ENCODE measurements around the gene KRTAP2-3.
"Not testable (repeated sequence)": the region's sequence is repeated elsewhere in the genome, so short reads cannot be mapped to it uniquely, and the experiment has no call there.

KRTAP2-3 gene

DNA sequence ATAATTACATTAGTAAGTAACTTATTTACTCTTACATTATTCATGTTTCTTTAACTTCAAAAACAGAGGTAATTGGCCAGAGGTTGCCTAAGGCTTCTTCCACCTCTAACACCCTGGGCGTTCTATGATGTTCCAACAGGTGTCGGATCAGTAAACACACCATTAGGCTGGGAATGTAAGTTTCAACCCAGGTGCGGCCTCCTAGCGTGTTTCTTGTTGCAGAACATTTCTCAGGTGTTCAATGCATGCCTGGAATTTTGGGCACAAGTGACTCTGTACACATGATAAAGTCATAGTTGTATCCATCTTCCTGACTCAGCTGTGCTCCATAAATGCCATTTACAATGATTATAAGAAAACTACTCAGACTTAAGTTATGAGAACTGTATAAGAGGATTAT, 5.9 kb downstream of the KRTAP2-3 start:
- no peak for DNase-seq
- Histone ChIP-seq H3K4me1 (no peaks in the 10 kb centered on the region), H3K27me3 (no peaks in the 10 kb centered on the region), H3K9me3 (no peaks in the 10 kb centered on the region), H3K36me3 (no peaks in the 10 kb centered on the region), H3K4me3 (ENCODE audit: low read depth, low read length) (no peak overlapping the region)
- TF ChIP-seq CTCF (IDR thresholded peaks at IDR 0.05; ENCODE audit: low read depth, low read length), result no peak

DNA sequence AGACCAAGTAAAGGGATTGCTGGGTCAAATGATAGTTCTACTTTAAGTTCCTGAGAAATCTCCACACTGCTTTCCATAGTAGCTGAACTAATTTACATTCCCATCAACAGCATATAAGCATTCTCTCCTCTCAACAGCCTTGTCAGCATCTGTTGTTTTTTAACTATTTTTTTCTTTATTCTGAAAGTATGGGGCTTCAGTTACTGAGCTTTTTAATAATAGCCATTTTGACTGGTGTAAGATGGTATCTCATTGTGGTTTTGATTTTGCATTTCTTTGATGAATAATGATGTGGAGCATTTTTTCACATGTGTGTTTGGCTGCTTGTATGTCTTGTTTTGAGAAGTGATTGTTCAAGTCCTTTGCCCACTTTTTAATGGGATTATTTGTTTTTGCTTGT, 7.3 kb downstream of the KRTAP2-3 start:
- H3K9me3 ChIP-seq, result no peaks in the 10 kb centered on the region
- no peak for DNase-seq
- no peaks in the 10 kb centered on the region for H3K27me3 ChIP-seq
- H3K4me1 ChIP-seq, result no peaks in the 10 kb centered on the region
- H3K4me3 ChIP-seq (ENCODE audit: low read depth, low read length), result no peak overlapping the region
- TF ChIP-seq CTCF (IDR thresholded peaks at IDR 0.05; ENCODE audit: low read depth, low read length), result no peak
- H3K36me3 ChIP-seq, result no peaks in the 10 kb centered on the region

GRCh38 chr17:41049110-41049509, 10.8 kb downstream of the KRTAP2-3 start:
- Histone ChIP-seq H3K36me3 (no peaks in the 10 kb centered on the region), H3K4me3 (ENCODE audit: low read depth, low read length) (no peak overlapping the region), H3K9me3 (no peaks in the 10 kb centered on the region), H3K27me3 (no peaks in the 10 kb centered on the region), H3K4me1 (no peaks in the 10 kb centered on the region)
- TF ChIP-seq CTCF (IDR thresholded peaks at IDR 0.05; ENCODE audit: low read depth, low read length), result no peak
- no peak for DNase-seq

- H3K9me3 ChIP-seq, result no peaks in the 10 kb centered on the region
- no peak for DNase-seq
- no peak for TF ChIP-seq CTCF (IDR thresholded peaks at IDR 0.05; ENCODE audit: low read depth, low read length)
- no peaks in the 10 kb centered on the region for H3K4me1 ChIP-seq
- no peak overlapping the region for H3K4me3 ChIP-seq (ENCODE audit: low read depth, low read length)
- no peaks in the 10 kb centered on the region for H3K27me3 ChIP-seq
- no peaks in the 10 kb centered on the region for H3K36me3 ChIP-seq
Observed at GRCh38 chr17:41048441-41048840, 11.5 kb downstream of the KRTAP2-3 start.

DNA sequence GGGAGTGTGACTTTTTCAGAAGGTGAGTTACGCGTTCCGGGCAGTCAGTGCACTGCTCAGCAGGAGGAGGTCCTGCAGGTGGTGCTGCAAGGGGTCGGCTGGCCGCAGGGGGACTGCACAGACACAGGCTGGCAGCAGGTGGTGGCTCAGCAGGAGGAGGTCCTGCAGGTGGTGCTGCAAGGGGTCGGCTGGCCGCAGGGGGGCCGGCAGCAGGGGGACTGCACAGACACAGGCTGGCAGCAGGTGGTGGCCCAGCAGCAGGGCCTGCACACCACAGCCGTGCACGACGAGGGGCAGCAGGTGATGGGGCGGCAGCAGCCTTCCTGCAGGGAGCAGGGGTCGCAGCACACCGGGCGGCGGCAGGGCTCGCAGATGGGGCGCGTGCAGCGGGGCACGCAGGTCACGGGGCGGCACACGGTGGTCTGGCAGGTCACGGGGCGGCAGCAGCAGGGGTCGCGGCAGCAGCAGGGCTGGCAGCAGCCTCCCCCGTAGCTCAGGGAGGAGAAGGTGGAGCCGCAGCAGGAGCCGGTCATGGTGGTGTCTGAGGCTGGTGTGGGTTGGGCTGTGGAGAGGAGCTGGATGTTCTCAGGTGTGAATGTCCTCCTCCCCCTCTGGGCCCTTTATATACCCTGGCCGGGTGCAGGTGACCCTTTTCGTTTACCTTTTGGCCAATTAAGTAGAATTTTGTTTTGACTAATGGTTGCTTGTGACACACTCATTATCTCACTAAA, 13.0 kb downstream of the KRTAP2-3 start, which contains the start of gene KRTAP2-1:
Gene KRTAP2-1, minus strand, starts transcription at position 582 of the 731 bp plus-strand sequence. Its CDS starts 49 bp downstream, at position 533.
- not testable (repeated sequence) for DNase-seq; H3K9me3 ChIP-seq; H3K36me3 ChIP-seq; H3K4me3 ChIP-seq (ENCODE audit: low read depth, low read length); H3K4me1 ChIP-seq; H3K27me3 ChIP-seq

- H3K4me1 ChIP-seq, result no peaks in the 10 kb centered on the region
- peaks cover 15% of the 10 kb centered on the region for H3K27me3 ChIP-seq
- no peak overlapping the region for H3K4me3 ChIP-seq (ENCODE audit: low read depth, low read length)
- H3K9me3 ChIP-seq, result no peaks in the 10 kb centered on the region
- no peak for TF ChIP-seq CTCF (IDR thresholded peaks at IDR 0.05; ENCODE audit: low read depth, low read length)
- no peaks in the 10 kb centered on the region for H3K36me3 ChIP-seq
- DNase-seq, result no peak
Observed at GRCh38 chr17:41042953-41043352, 17.0 kb downstream of the KRTAP2-3 start.

DNA sequence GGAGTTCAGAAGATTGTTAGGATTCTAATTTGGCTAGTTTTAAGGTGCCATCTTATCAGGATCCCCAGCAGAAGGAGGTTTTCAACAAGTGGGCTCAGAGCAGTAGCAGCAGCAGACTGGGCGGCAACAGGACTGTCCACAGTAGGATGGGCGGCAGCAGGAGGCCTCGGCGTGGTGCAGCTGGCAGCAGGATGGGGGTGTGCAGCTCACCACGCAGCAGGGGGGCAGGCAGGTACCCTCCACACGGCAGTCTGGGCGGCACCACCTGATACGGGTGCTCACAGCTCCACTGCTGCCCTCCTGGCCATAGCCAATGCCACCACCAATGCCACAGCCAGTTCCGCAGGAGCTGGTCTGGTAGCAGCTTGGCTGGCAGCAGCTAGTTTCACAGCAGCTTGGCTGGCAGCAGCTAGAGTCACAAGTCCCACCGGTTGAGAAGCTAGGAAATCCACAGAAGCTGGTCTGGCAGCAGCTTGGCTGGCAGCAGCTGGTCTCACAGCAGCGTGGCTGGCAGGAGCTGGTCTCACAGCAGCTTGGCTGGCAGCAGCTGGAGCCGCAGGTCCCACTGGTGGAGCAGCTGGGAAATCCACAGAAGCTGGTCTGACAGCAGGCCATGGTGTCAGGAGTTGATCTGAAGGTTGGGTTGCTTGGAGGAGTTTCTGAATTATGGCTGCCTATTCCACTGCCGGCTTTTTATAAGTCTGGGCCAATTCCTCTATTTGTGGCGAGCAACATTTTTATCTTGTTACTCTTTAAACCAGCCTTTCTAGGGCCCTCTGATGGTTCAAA, 18.9 kb downstream of the KRTAP2-3 start, which contains the start of gene KRTAP1-1:
Gene KRTAP1-1, minus strand, starts transcription at position 668 of the 789 bp plus-strand sequence. Its CDS starts 53 bp downstream, at position 615.
- not testable (repeated sequence) for H3K4me1 ChIP-seq; H3K4me3 ChIP-seq (ENCODE audit: low read depth, low read length); H3K36me3 ChIP-seq; DNase-seq; H3K9me3 ChIP-seq
- H3K27me3 ChIP-seq, result peaks cover 28% of the 10 kb centered on the region

All from BE2C (cell line).